Tibial nerve (tissue), 4 donors: Measurements from ENCODE around the gene MBP.

Experiments used
- EP300 ChIP-seq, 2 donors: sonication (generic); formaldehyde crosslinking; IDR thresholded peaks; one replicate each; pipeline ENCODE4 v1.6.1; 2017; ENCODE audit warnings: antibody characterized with exemption in 2 of 2, mild to moderate bottlenecking in 1 of 2
- POLR2A ChIP-seq, 2 donors: fragments of 450-650 bp; IDR thresholded peaks; one replicate each; pipeline ENCODE4 v1.6.1; 2017; ENCODE audit warnings: antibody characterized with exemption in 2 of 2, mild to moderate bottlenecking in 2 of 2, moderate library complexity in 2 of 2
- TF ChIP-seq, protein P1 (sequence below), 5 experiments: fragments of 200-600 bp in 3 of 5; fragments of 450-650 bp in 2 of 5; sonication (generic) in 3 of 5; IDR thresholded peaks; one replicate each; pipeline ENCODE4 v1.5.1; 2016 to 2019; ENCODE audit warnings: antibody characterized with exemption in 5 of 5, mild to moderate bottlenecking in 3 of 5, moderate library complexity in 2 of 5

DNA sequence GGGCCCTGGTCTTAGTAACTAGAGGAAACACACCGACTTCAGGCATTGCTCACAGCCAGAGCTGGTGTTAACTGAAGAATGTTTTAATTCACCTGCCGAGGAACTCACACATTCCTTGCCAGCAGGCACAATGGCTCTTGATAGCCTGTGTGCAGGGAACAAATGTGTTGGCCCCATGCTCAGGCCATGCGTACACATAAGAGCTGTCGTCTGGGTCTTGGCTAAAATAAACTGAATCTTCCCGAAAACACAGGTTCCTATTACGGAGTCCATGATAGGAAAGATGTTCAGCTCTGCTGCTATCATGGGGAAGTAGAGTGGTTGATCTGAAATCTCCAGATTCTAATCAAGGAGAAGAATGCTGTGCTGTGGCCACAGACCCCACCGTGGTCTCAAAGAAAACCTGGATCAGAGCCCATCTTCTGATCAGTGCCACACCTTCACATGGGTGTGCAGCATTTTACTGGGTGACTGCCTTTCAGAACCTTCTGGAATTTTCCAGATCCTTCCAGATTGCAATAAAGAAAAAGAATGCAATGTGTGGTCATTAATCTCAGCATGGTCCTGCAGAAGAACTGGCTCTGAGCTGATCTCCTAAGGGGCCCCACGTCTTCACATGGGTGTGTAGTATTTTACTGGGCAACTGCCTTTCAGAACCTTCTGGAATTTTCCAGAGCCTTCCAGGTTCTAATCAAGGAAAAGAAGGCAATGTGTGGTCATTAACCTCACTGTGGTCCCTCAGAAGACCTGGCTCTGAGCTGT is 17.2 kb downstream of the MBP start:
- no peak for TF ChIP-seq POLR2A (IDR thresholded peaks at IDR 0.05)
- TF ChIP-seq, protein P1, sequence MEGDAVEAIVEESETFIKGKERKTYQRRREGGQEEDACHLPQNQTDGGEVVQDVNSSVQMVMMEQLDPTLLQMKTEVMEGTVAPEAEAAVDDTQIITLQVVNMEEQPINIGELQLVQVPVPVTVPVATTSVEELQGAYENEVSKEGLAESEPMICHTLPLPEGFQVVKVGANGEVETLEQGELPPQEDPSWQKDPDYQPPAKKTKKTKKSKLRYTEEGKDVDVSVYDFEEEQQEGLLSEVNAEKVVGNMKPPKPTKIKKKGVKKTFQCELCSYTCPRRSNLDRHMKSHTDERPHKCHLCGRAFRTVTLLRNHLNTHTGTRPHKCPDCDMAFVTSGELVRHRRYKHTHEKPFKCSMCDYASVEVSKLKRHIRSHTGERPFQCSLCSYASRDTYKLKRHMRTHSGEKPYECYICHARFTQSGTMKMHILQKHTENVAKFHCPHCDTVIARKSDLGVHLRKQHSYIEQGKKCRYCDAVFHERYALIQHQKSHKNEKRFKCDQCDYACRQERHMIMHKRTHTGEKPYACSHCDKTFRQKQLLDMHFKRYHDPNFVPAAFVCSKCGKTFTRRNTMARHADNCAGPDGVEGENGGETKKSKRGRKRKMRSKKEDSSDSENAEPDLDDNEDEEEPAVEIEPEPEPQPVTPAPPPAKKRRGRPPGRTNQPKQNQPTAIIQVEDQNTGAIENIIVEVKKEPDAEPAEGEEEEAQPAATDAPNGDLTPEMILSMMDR (IDR thresholded peaks at IDR 0.05), result no peak
- peak in 1 of 2 donors; percentile 36 for TF ChIP-seq EP300 (IDR thresholded peaks at IDR 0.05)
